Cortex of kidney (tissue), 1 donor: Measurements from ENCODE around the gene TSACC.

ENCODE experiments used
- DNase-seq: peaks from one replicate; lab custom pipeline; 2025; lab: John Stamatoyannopoulos, UW

The TSACC gene

GRCh38 chr1:156376146-156376545, 37.8 kb downstream of the TSACC start:
- no peak for DNase-seq

GRCh38 chr1:156376958-156377919, 38.9 kb downstream of the TSACC start:
- no peak for DNase-seq

- no peak for DNase-seq
These were observed 40.2 kb downstream of the TSACC start for GRCh38 chr1:156378557-156378956.

DNA sequence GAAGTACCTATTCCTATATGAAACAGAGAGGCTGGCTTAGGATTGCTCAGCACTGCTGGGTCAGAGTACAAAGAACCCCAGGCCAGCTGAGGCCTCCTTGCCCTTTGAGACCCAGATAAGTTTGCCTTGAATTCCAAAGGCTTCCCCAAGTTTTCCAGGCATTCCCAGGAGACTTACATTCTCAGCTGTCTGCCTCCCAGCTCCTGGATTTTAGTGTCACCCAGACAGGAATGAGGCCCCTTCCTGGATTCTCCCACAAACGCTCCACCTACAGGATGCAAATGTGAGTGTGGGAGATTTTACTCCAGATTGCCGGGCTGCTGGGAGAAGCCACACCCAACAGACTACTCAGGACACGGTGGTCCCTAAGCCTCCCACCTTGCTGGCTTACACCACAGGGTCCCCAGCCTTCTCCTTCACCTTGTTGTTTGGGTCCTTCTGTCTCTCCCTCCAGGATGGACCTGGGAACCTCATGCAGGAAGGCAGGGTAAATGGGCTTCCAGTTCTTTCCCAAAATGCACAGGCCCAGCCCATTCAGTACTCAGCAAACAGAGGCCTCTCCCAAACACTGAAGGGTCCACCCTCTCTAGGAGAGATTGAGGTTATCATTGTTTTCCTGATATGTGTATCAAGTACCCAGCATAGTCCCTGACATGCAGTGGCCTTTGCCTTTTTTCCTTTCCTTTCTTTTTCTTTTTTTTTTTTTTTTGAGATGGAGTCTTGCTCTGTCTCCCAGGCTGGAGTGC, 41.3 kb downstream of the TSACC start:
- no peak for DNase-seq

GRCh38 chr1:156382561-156382960, 44.2 kb downstream of the TSACC start:
- no peak for DNase-seq

DNA sequence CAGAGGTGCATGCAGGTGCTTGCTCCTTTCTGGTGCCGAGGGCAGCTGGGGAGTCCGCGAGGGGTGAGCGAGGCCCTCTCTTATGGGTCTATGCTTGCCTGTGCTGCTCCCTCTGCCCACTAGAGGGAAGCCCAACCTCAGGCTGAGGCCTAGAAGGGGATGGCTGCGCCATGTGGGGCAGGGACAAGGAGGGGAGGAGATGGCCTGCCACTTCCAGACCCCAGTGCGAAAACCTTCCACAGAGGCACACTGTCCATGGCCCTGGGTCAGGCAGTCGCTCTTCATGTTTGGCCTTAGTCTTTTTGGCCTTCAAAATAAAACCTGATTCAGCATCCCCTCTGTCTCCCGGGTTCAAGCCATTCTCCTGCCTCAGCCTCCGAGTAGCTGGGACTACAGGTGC, 44.7 kb downstream of the TSACC start:
- DNase-seq, result no peak

DNA sequence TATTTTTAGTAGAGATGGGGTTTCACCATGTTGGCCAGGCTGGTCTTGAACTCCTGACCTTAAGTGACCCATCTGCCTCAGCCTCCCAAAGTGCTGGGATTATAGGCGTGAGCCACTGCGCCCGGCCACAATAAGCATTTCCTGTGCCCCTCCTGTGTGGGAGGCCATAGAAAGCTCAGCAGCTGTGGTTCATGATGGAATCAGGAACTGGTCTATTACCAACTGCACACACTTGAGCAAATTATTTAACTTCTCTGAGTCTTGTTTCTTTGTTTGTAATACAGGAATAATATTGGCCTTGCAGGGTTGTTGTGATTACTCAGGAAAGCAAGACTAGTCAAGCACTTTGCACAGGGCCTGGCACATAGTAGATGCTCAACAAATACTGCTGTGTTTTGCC, 45.7 kb downstream of the TSACC start:
- no peak for DNase-seq

GRCh38 chr1:156384658-156385057, 46.3 kb downstream of the TSACC start:
- no peak for DNase-seq

GRCh38 chr1:156385534-156386031, 47.3 kb downstream of the TSACC start:
- DNase-seq, result no peak

- no peak for DNase-seq
These were observed 48.0 kb downstream of the TSACC start for GRCh38 chr1:156386134-156386901.

- no peak for DNase-seq
These were observed 48.9 kb downstream of the TSACC start for GRCh38 chr1:156386949-156387869.

GRCh38 chr1:156387870-156388173, 49.5 kb downstream of the TSACC start:
- DNase-seq, result no peak

DNA sequence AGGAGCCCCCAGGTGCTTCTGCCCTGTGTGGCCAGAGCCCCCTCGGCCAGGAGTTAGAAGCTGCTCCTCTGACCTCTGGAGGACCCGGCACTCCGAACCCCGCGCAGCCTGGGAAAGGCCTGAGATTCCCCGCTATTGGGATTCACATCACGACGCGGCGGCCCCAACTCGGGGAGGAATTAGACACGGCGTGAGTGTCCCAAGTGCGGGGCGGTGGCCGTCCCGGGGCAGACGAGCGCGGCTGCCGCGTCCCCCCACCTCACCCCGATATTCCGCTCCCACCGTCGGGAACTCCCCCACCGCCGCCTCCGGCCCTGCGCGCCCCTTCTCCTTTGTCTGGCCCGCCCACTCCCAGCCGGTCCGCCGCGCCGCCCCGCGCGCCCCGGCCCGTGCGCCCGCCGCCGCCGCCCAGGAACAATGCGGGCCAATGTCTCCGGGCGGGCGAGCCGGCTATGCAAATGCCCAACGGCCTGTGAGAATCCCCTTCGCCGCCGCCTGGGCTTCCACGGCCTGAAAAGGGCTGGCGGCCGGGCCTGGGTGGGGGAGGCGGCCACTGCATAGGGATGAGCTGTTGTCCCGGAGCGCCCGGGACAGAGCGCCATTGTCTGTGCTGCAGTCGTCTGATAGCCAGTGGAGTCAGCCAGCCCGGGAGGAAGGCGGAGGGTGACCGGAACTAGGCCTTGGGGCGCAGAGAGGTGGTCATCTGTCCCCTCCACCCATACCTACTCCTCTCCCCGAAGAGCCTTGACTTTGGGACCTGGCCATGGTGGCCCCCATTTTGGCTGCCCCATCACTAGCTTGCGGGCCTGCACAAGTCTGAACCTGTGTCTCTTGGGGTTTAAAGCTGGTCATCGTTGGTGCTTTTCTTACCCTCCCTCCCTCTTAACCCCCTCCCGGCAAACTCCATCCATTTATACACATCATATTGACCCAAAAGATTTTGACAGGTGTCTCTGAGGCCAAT, 50.1 kb downstream of the TSACC start:
- DNase-seq, result no peak

DNA sequence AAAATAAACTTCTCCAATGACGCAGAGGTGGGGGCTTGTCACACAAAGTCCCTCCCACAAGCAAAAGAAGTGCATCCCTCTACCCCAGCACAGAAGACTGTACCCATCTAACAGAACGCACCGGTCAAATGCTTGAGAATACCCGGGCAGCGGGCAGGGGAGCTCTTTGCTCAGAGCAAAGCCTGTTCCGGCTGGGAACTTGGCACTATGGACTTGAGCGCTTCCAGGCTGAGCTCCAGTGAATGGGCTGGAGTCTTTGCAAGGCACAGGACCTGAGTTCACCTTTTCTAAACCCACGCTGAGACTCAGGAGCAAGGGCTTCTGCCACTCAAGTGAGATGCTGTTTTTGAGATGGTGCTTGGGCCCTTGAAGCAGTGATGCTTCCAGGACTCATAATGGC, 51.0 kb downstream of the TSACC start:
- DNase-seq, result no peak

GRCh38 chr1:156390469-156391365, 52.4 kb downstream of the TSACC start:
- no peak for DNase-seq

GRCh38 chr1:156391366-156391677, 53.0 kb downstream of the TSACC start:
- DNase-seq, result no peak

GRCh38 chr1:156391701-156392100, 53.4 kb downstream of the TSACC start:
- DNase-seq, result no peak

GRCh38 chr1:156392452-156392853, 54.1 kb downstream of the TSACC start:
- DNase-seq, result no peak

- no peak for DNase-seq
These were observed 54.8 kb downstream of the TSACC start for GRCh38 chr1:156393095-156393494.
